ENCODE data around the gene CDKN2C. TPM values are rescaled to one million over a fixed set of nuclear protein-coding genes. Genes with fewer than 3 reads are reported as not detected.

Gene CDKN2C
- total and polyA plus RNA-seq, 10 of the 15 experiments (the other 5 are each of a cell fraction or from before 2014, with no cell fraction given): 3.3 to 11.7 (median 6.0) TPM

GRCh38 chr1:50976890-50977574 is 7.0 kb downstream of the CDKN2C start (continued):
- no peak for TF ChIP-seq ATF7 (IDR thresholded peaks at IDR 0.05; ENCODE audit: low read depth)
- TF ChIP-seq SIX5 (IDR thresholded peaks at IDR 0.05; ENCODE audit: low read depth, low read length, severe bottlenecking): no peak
- TF ChIP-seq NR2C1 (IDR thresholded peaks at IDR 0.05): no peak
- TF ChIP-seq KDM1A (IDR thresholded peaks at IDR 0.05; ENCODE audit: borderline replicate concordance): no peak
- no peak for TF ChIP-seq MYB (IDR thresholded peaks at IDR 0.05; ENCODE audit: borderline replicate concordance, low read depth, low read length)
- TF ChIP-seq IKZF2 (IDR thresholded peaks at IDR 0.05): peak in 1 of 2 experiments; percentile 12; a peak in 1 of 4 replicates
- TF ChIP-seq NFIC (IDR thresholded peaks at IDR 0.05; ENCODE audit: low read depth, low read length): no peak

- FAIRE-seq: no peak
- Histone ChIP-seq H3K4me2 (ENCODE audit: control insufficient read depth, insufficient read depth) (peak overlapping the region; percentile 86), H3K4me1 (ENCODE audit: control insufficient read depth, insufficient read depth, low read length) (no peaks in the 10 kb centered on the region), H3K79me2 (ENCODE audit: control insufficient read depth, insufficient read depth, low read length) (peaks cover 73% of the 10 kb centered on the region), H2AFZ (ENCODE audit: control insufficient read depth, low read depth, low read length) (peak overlapping the region; percentile 76), H3K27me3 (replicated peaks in 1 of 2; ENCODE audit: control insufficient read depth in 2 of 2, insufficient read depth in 2 of 2, low read length in 1 of 2) (peaks cover 0 to 4% of the 10 kb centered on the region in 2 experiments; a peak in 2 of 4 replicates), H3K27ac (ENCODE audit: control insufficient read depth, insufficient read depth) (peak overlapping the region; percentile 96), H4K20me1 (ENCODE audit: control insufficient read depth, insufficient read depth) (no peaks in the 10 kb centered on the region), H3K4me3 (peak overlapping the region; percentile 97), H3K9ac (ENCODE audit: control insufficient read depth, insufficient read depth, low read length) (peak overlapping the region; percentile 94), H3K36me3 (ENCODE audit: control insufficient read depth in 2 of 2, insufficient read depth in 2 of 2, low read length in 1 of 2) (peaks cover 0 to 7% of the 10 kb centered on the region in 2 experiments; a peak in 1 of 4 replicates), H3K9me3 (replicated peaks; ENCODE audit: control insufficient read depth, insufficient read depth, low read length) (no peaks in the 10 kb centered on the region)
- WGBS (ENCODE audit: insufficient coverage, insufficient replicate concordance, low lambda C conversion rate, missing lambda C conversion rate): 2% methylated on average over 47 of the region's 63 CpGs
- in situ Hi-C loops (cut with MboI): no loop called here
- SMC1A ChIA-PET (ENCODE audit: uncharacterized antibody, unreplicated experiment): interaction anchor here (0.8 to 2.3 kb wide), 3 partner anchors 9 to 105 kb away, joined by 3 to 7 read pairs (median 5); no protein-coding TSS in a partner anchor
- TF ChIP-seq TAF1 (IDR thresholded peaks at IDR 0.05; ENCODE audit: borderline replicate concordance, low read depth, low read length) (peak; percentile 0; the same call in 1 of the 2 replicates), ASH2L (IDR thresholded peaks at IDR 0.05; ENCODE audit: borderline replicate concordance, low read depth) (0 out of 2 replicates have a peak, but pooled peaks have one; percentile 55), SIX5 (IDR thresholded peaks at IDR 0.05; ENCODE audit: low read depth, low read length, severe bottlenecking) (no peak), POLR2A (IDR thresholded peaks at IDR 0.05; ENCODE audit: low read depth, low read length) (peak; percentile 65), GATAD2B (conservative IDR thresholded peaks at IDR 0.05; ENCODE audit: low read depth) (no peak), IKZF1 (conservative IDR thresholded peaks at IDR 0.05) (0 out of 2 replicates have a peak, but pooled peaks have one; percentile 19)
- peak; percentile 67 for ATAC-seq
- no peak for DNase-seq (ENCODE audit: low read depth, low spot score)
- CTCF ChIA-PET: interaction anchor here (1.0 kb wide), 3 partner anchors 105 to 211 kb away, joined by 3 read pairs; no protein-coding TSS in a partner anchor
- RAD21 ChIA-PET (ENCODE audit: unreplicated experiment): no interaction called here
- intact Hi-C loops (cut with micrococcal nuclease; ENCODE audit: unreplicated experiment): loop anchor here (1.0 kb wide), 1 partner anchor 8 kb away; no protein-coding TSS in a partner anchor
- POLR2A ChIA-PET: no interaction called here
- BruUV-seq (replicated peaks): no TSS peak
Observed at GRCh38 chr1:50977575-50978143, 7.6 kb downstream of the CDKN2C start.
